Measurements from ENCODE around the gene EFNA5.

The EFNA5 gene

DNA sequence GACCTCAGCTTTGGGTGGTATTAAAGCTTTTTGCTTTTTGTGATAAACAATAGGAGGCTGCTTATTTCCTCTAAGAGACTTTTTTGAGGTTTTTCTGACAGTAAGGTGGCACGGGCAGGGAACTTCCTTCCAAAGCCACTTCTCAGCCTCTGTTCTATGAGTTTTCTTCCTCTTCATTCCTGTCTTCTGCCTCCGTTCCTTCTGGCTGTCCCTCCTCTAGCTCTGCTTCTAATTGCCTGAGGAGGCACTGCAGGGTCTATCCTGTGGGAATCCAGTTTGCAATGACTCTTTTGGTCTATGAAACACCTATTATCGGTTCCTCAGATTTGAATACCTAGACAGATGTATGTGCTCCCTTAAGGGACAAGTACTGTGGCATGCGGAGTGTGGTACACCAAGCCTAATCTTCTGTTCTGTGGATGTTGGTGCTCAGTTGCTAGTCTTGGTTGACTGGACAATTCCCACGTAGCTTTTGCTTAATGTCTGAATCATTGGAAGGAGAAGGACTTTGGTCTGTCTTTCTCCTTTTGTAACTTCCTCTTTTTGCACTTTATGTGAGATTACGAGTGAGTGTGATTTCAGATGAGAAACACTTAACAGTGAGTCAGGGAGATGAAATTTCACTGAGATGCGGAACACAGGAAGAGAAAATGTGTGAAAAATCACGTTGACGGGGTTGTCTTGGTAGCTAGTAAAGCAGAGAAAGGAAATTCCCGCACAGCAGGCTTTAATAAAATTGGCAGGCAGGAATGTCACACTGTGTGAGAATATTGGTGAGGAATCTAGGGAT, 305.2 kb downstream of the EFNA5 start:
- peaks cover 1% of the 10 kb centered on the region; the same call in 1 of the 2 replicates for H3K4me1 ChIP-seq (ENCODE audit: insufficient read depth, low read length)
- DNase-seq, result no peak
- no peaks in the 10 kb centered on the region for H3K27me3 ChIP-seq (ENCODE audit: insufficient read depth, low read length, poor library complexity)
- H4K20me1 ChIP-seq (ENCODE audit: insufficient read depth, low read length), result no peaks in the 10 kb centered on the region
- no peaks in the 10 kb centered on the region for H3K79me2 ChIP-seq (ENCODE audit: insufficient read depth, low read length)
- H3K9me3 ChIP-seq (ENCODE audit: insufficient read depth, low read length, severe bottlenecking), result no peaks in the 10 kb centered on the region
- no peak overlapping the region for H2AFZ ChIP-seq (ENCODE audit: low read depth, low read length)
- ATAC-seq (ENCODE audit: insufficient read depth, low read depth), result no peak
- no peak overlapping the region for H3K9ac ChIP-seq (ENCODE audit: low read depth, low read length)
- no peak overlapping the region for H3K4me3 ChIP-seq (ENCODE audit: low read depth in 1 of 2, low read length in 2 of 2)
- H3K27ac ChIP-seq (ENCODE audit: low read length), result no peak overlapping the region
- no peak overlapping the region for H3K4me2 ChIP-seq (ENCODE audit: insufficient read depth, low read length)
- H3K36me3 ChIP-seq (ENCODE audit: insufficient read depth, low read length), result no peaks in the 10 kb centered on the region
- TF ChIP-seq CTCF (IDR thresholded peaks at IDR 0.05; ENCODE audit: borderline replicate concordance, extremely low read depth, low read length, poor library complexity, severe bottlenecking) (no peak), EZH2 (IDR thresholded peaks at IDR 0.05; ENCODE audit: borderline replicate concordance, low read depth, low read length, severe bottlenecking) (no peak)

GRCh38 chr5:107364443-107365319, 306.1 kb downstream of the EFNA5 start:
- no peak for ATAC-seq (ENCODE audit: insufficient read depth, low read depth)
- no peak for TF ChIP-seq EZH2 (IDR thresholded peaks at IDR 0.05; ENCODE audit: borderline replicate concordance, low read depth, low read length, severe bottlenecking)
- no peak for TF ChIP-seq CTCF (IDR thresholded peaks at IDR 0.05; ENCODE audit: borderline replicate concordance, extremely low read depth, low read length, poor library complexity, severe bottlenecking)
- H3K36me3 ChIP-seq (ENCODE audit: insufficient read depth, low read length), result no peaks in the 10 kb centered on the region
- H3K27me3 ChIP-seq (ENCODE audit: insufficient read depth, low read length, poor library complexity), result no peaks in the 10 kb centered on the region
- no peaks in the 10 kb centered on the region for H3K79me2 ChIP-seq (ENCODE audit: insufficient read depth, low read length)
- no peak overlapping the region for H3K27ac ChIP-seq (ENCODE audit: low read length)
- H2AFZ ChIP-seq (ENCODE audit: low read depth, low read length), result no peak overlapping the region
- no peak overlapping the region for H3K4me3 ChIP-seq (ENCODE audit: low read depth in 1 of 2, low read length in 2 of 2)
- no peaks in the 10 kb centered on the region for H3K9me3 ChIP-seq (ENCODE audit: insufficient read depth, low read length, severe bottlenecking)
- H3K4me1 ChIP-seq (ENCODE audit: insufficient read depth, low read length), result peaks cover 10% of the 10 kb centered on the region
- no peak overlapping the region for H3K9ac ChIP-seq (ENCODE audit: low read depth, low read length)
- H4K20me1 ChIP-seq (ENCODE audit: insufficient read depth, low read length), result no peaks in the 10 kb centered on the region
- no peak for DNase-seq
- H3K4me2 ChIP-seq (ENCODE audit: insufficient read depth, low read length), result no peak overlapping the region

GRCh38 chr5:107363768-107364167, 307.0 kb downstream of the EFNA5 start:
- Histone ChIP-seq H3K4me3 (ENCODE audit: low read depth in 1 of 2, low read length in 2 of 2) (no peak overlapping the region), H3K79me2 (ENCODE audit: insufficient read depth, low read length) (no peaks in the 10 kb centered on the region), H3K9ac (ENCODE audit: low read depth, low read length) (no peak overlapping the region), H3K27me3 (ENCODE audit: insufficient read depth, low read length, poor library complexity) (no peaks in the 10 kb centered on the region), H3K36me3 (ENCODE audit: insufficient read depth, low read length) (no peaks in the 10 kb centered on the region), H2AFZ (ENCODE audit: low read depth, low read length) (no peak overlapping the region), H3K4me1 (ENCODE audit: insufficient read depth, low read length) (peaks cover 18% of the 10 kb centered on the region), H3K27ac (ENCODE audit: low read length) (no peak overlapping the region), H4K20me1 (ENCODE audit: insufficient read depth, low read length) (no peaks in the 10 kb centered on the region), H3K9me3 (ENCODE audit: insufficient read depth, low read length, severe bottlenecking) (no peaks in the 10 kb centered on the region), H3K4me2 (ENCODE audit: insufficient read depth, low read length) (no peak overlapping the region)
- ATAC-seq (ENCODE audit: insufficient read depth, low read depth) (no peak), DNase-seq (no peak)
- TF ChIP-seq CTCF (IDR thresholded peaks at IDR 0.05; ENCODE audit: borderline replicate concordance, extremely low read depth, low read length, poor library complexity, severe bottlenecking) (no peak), EZH2 (IDR thresholded peaks at IDR 0.05; ENCODE audit: borderline replicate concordance, low read depth, low read length, severe bottlenecking) (no peak)

All from DND-41 (cell line).